HL-60/S4 treated with retinoic acid at 250 ng/mL for 4 days and 3 days (cell line): Measurements from ENCODE around the gene FLCN.
"Not testable (repeated sequence)": the region's sequence is repeated elsewhere in the genome, so short reads cannot be mapped to it uniquely, and the experiment has no call there.

Source experiments
- in situ Hi-C: fragments of 300-500 bp; cut with MboI; formaldehyde crosslinking; loops from 2 replicates; pipeline ENCODE4 v1.7.0; 2022; ENCODE audit warnings: low sequenced_read_pairs

FLCN gene

GRCh38 chr17:17188586-17188985, 48.4 kb downstream of the FLCN start:
- in situ Hi-C loops, result no loop called here

- in situ Hi-C loops, result no loop called here
Measured at GRCh38 chr17:17186551-17187505, 50.1 kb downstream of the FLCN start.

GRCh38 chr17:17186051-17186450, 50.9 kb downstream of the FLCN start:
- in situ Hi-C loops, result no loop called here

GRCh38 chr17:17184985-17185757, 51.8 kb downstream of the FLCN start:
- in situ Hi-C loops, result not testable (repeated sequence)

GRCh38 chr17:17183744-17184143, 53.2 kb downstream of the FLCN start:
- in situ Hi-C loops, result no loop called here

GRCh38 chr17:17182598-17183136, 54.3 kb downstream of the FLCN start:
- in situ Hi-C loops, result no loop called here

GRCh38 chr17:17181666-17182597, 55.0 kb downstream of the FLCN start:
- in situ Hi-C loops, result no loop called here

GRCh38 chr17:17180741-17181525, 56.0 kb downstream of the FLCN start:
- in situ Hi-C loops, result no loop called here

- in situ Hi-C loops, result no loop called here
Measured at GRCh38 chr17:17180141-17180603, 56.8 kb downstream of the FLCN start.

- in situ Hi-C loops, result no loop called here
Measured at GRCh38 chr17:17179371-17179827, 57.6 kb downstream of the FLCN start.

- in situ Hi-C loops, result no loop called here
Measured at GRCh38 chr17:17177176-17177575, 59.8 kb downstream of the FLCN start.

GRCh38 chr17:17176341-17176740, 60.6 kb downstream of the FLCN start:
- in situ Hi-C loops, result no loop called here

GRCh38 chr17:17175917-17176316, 61.1 kb downstream of the FLCN start:
- in situ Hi-C loops, result no loop called here

GRCh38 chr17:17175340-17175739, 61.6 kb downstream of the FLCN start:
- in situ Hi-C loops, result no loop called here

- in situ Hi-C loops, result no loop called here
Measured at GRCh38 chr17:17173921-17174320, 63.0 kb downstream of the FLCN start.

- in situ Hi-C loops, result no loop called here
Measured at GRCh38 chr17:17172990-17173389, 64.0 kb downstream of the FLCN start.

GRCh38 chr17:17172001-17172939, 64.7 kb downstream of the FLCN start:
- in situ Hi-C loops, result no loop called here

- in situ Hi-C loops, result no loop called here
Measured at GRCh38 chr17:17171186-17171585, 65.8 kb downstream of the FLCN start.
